Esophagus squamous epithelium (tissue), 4 donors: ENCODE results near the gene PPP2R3C.

Experiments
- CTCF ChIP-seq, 6 experiments: fragments of 450-650 bp in 4 of 6; fragments of 200-600 bp in 2 of 6; sonication (generic) in 2 of 6; IDR thresholded peaks; one replicate each; pipeline ENCODE4 v1.5.1; 2016 to 2019; ENCODE audit warnings: antibody characterized with exemption in 6 of 6, mild to moderate bottlenecking in 4 of 6, moderate library complexity in 4 of 6
- POLR2A ChIP-seq, 4 donors: fragments of 450-650 bp; IDR thresholded peaks; one replicate each; pipeline ENCODE4 v1.6.1; 2017; ENCODE audit warnings: antibody characterized with exemption in 4 of 4, mild to moderate bottlenecking in 4 of 4, moderate library complexity in 3 of 4

GRCh38 chr14:35051796-35052195 is 70.0 kb downstream of the PPP2R3C start:
- TF ChIP-seq CTCF (IDR thresholded peaks at IDR 0.05) (no peak), POLR2A (IDR thresholded peaks at IDR 0.05) (no peak)
